GM23338 (cell line): ENCODE results near the gene DAPK1. TPM values are rescaled to one million over a fixed set of nuclear protein-coding genes. Genes with fewer than 3 reads are reported as not detected.

ENCODE experiments used
- ATAC-seq: fragments of 200-7000 bp; cut with Tn5 transposase; 3 replicates; pipeline ENCODE4 v1.9.1; 2020
- DNase-seq: peaks from one replicate; pipeline ENCODE4 v3.0.0-alpha.2; 2015; ENCODE audit warnings: low spot score
- H2AFZ ChIP-seq: fragments of 200-600 bp; sonication (generic); 2 replicates; pipeline ENCODE4 v1.8.0; 2016; ENCODE audit warnings: antibody characterized with exemption, mild to moderate bottlenecking, moderate library complexity
- H3F3A ChIP-seq: fragments of 200-600 bp; sonication (generic); replicated peaks from 2 replicates; pipeline ENCODE4 v1.8.0; 2017; ENCODE audit warnings: antibody characterized with exemption, mixed run types, low read depth
- H3K27ac ChIP-seq: fragments of 200-600 bp; sonication (generic); 2 replicates; pipeline ENCODE4 v1.6.1; 2016; ENCODE audit warnings: low read depth
- H3K27me3 ChIP-seq: fragments of 200-600 bp; sonication (generic); 2 replicates; pipeline ENCODE4 v1.8.0; 2016; ENCODE audit warnings: mild to moderate bottlenecking, mixed run types, moderate library complexity; ENCODE audit not compliant: insufficient read depth
- H3K36me3 ChIP-seq: fragments of 200-600 bp; sonication (generic); 2 replicates; pipeline ENCODE4 v1.8.0; 2016; ENCODE audit warnings: mild to moderate bottlenecking; ENCODE audit not compliant: insufficient read depth
- H3K4me1 ChIP-seq: fragments of 200-600 bp; sonication (generic); 2 replicates; pipeline ENCODE4 v1.8.0; 2016; ENCODE audit warnings: mild to moderate bottlenecking, moderate library complexity; ENCODE audit not compliant: insufficient read depth
- H3K4me2 ChIP-seq: fragments of 200-600 bp; sonication (generic); 2 replicates; pipeline ENCODE4 v1.7.1; 2017; ENCODE audit warnings: mixed run types
- H3K4me3 ChIP-seq: fragments of 200-600 bp; sonication (generic); 2 replicates; pipeline ENCODE4 v1.6.1; 2016; ENCODE audit warnings: mixed run types
- H3K79me2 ChIP-seq: fragments of 200-600 bp; sonication (generic); replicated peaks from 2 replicates; pipeline ENCODE4 v1.8.0; 2017; ENCODE audit warnings: mild to moderate bottlenecking; ENCODE audit not compliant: insufficient read depth
- H3K9me2 ChIP-seq: fragments of 200-600 bp; sonication (generic); 2 replicates; pipeline ENCODE4 v1.8.0; 2017; ENCODE audit not compliant: insufficient read depth
- H4K20me1 ChIP-seq: fragments of 200-600 bp; sonication (generic); replicated peaks from 2 replicates; pipeline ENCODE4 v1.8.0; 2017; ENCODE audit warnings: mild to moderate bottlenecking; ENCODE audit not compliant: insufficient read depth
- H3K27ac Mint-ChIP-seq: 2 replicates; pipeline ENCODE4 v1.8.0; 2020; ENCODE audit warnings: inconsistent platforms, mild to moderate bottlenecking, moderate library complexity, mixed read lengths
- H3K27me3 Mint-ChIP-seq: 3 replicates; pipeline ENCODE4 v1.8.0; 2022; ENCODE audit warnings: low read depth, mild to moderate bottlenecking, moderate library complexity, mixed read lengths, inconsistent platforms; ENCODE audit not compliant: insufficient read depth, poor library complexity
- H3K36me3 Mint-ChIP-seq: 3 replicates; pipeline ENCODE4 v1.8.0; 2021; ENCODE audit warnings: low read depth, mild to moderate bottlenecking, inconsistent platforms, moderate library complexity, mixed read lengths
- H3K4me1 Mint-ChIP-seq: 3 replicates; pipeline ENCODE4 v1.8.0; 2020; ENCODE audit warnings: mild to moderate bottlenecking, inconsistent platforms, mixed read lengths
- H3K4me3 Mint-ChIP-seq: 3 replicates; pipeline ENCODE4 v1.8.0; 2021; ENCODE audit warnings: moderate library complexity, mild to moderate bottlenecking, inconsistent platforms, mixed read lengths
- H3K9me3 Mint-ChIP-seq: 3 replicates; pipeline ENCODE4 v1.8.0; 2020; ENCODE audit warnings: moderate library complexity, mild to moderate bottlenecking, inconsistent platforms, mixed read lengths
- CREB1 ChIP-seq: fragments of 250-450 bp; sonication (Bioruptor Pico); IDR thresholded peaks from 2 replicates; pipeline ENCODE4 v1.5.0; 2020; ENCODE audit warnings: low read depth, mild to moderate bottlenecking, moderate library complexity
- EZH2 ChIP-seq: fragments of 200-600 bp; sonication (generic); IDR thresholded peaks from one replicate; pipeline ENCODE4 v1.8.0; 2017; ENCODE audit warnings: antibody characterized with exemption, mild to moderate bottlenecking, low read depth; ENCODE audit not compliant: unreplicated experiment
- EZH2phosphoT487 ChIP-seq: fragments of 200-600 bp; sonication (generic); IDR thresholded peaks from one replicate; pipeline ENCODE4 v1.8.1; 2018; ENCODE audit warnings: antibody characterized with exemption; ENCODE audit not compliant: unreplicated experiment
- JUNB ChIP-seq: IDR thresholded peaks from one replicate; pipeline ENCODE4 v1.6.1; 2016; ENCODE audit warnings: antibody characterized with exemption; ENCODE audit not compliant: unreplicated experiment
- NANOG ChIP-seq: IDR thresholded peaks from 2 replicates; pipeline ENCODE4 v1.6.1; 2016; ENCODE audit warnings: antibody characterized with exemption, borderline replicate concordance
- POLR2AphosphoS5 ChIP-seq: IDR thresholded peaks from 2 replicates; pipeline ENCODE4 v1.6.1; 2016; ENCODE audit warnings: antibody characterized with exemption, low read depth
- STAT1 ChIP-seq: IDR thresholded peaks from one replicate; pipeline ENCODE4 v1.6.1; 2016; ENCODE audit warnings: antibody characterized with exemption; ENCODE audit not compliant: unreplicated experiment
- ZNF114 ChIP-seq: fragments of 250-450 bp; sonication (Bioruptor Pico); IDR thresholded peaks from 2 replicates; pipeline ENCODE4 v1.5.0; 2020; ENCODE audit warnings: mild to moderate bottlenecking, moderate library complexity
- ZNF331 ChIP-seq: fragments of 250-450 bp; sonication (Bioruptor Pico); IDR thresholded peaks from 2 replicates; pipeline ENCODE4 v1.5.0; 2020; ENCODE audit warnings: low read depth, mild to moderate bottlenecking, moderate library complexity
- polyA plus RNA-seq: library from polyadenylated mRNA; unstranded; fragments of >200 nt; fragmentation: Nextera tagmentation; extraction: Ambion mirVana; gene quantifications from 2 replicates; pipeline ENCODE4 v1.2.1, GENCODE V29; 2016
- total RNA-seq: library from RNA; depleted of rRNA; stranded (reverse); fragments of >200 nt; shearing (Covaris generic); gene quantifications from 2 replicates; pipeline ENCODE4 v1.2.3, GENCODE V29; 2014
- TF ChIP-seq, protein P1 (sequence below): IDR thresholded peaks from 2 replicates; pipeline ENCODE4 v1.6.1; 2016; ENCODE audit warnings: antibody characterized with exemption
- TF ChIP-seq, protein P2 (sequence below): fragments of 250-450 bp; sonication (Bioruptor Pico); IDR thresholded peaks from 2 replicates; pipeline ENCODE4 v1.5.0; 2020; ENCODE audit warnings: mild to moderate bottlenecking, moderate library complexity
- TF ChIP-seq, protein P3 (sequence below), 2 experiments: fragments of 200-600 bp in 1 of 2; sonication (generic) in 1 of 2; conservative IDR thresholded peaks; 2 replicates each; pipeline versions ENCODE4 v1.5.1 to v1.6.1; 2016 to 2017; ENCODE audit warnings: antibody characterized with exemption in 2 of 2, low read depth in 2 of 2, mild to moderate bottlenecking in 2 of 2, moderate library complexity in 1 of 2

Gene DAPK1
- total and polyA plus RNA-seq, 2 experiments from 2014 or later: 37.0 to 134 TPM

DNA sequence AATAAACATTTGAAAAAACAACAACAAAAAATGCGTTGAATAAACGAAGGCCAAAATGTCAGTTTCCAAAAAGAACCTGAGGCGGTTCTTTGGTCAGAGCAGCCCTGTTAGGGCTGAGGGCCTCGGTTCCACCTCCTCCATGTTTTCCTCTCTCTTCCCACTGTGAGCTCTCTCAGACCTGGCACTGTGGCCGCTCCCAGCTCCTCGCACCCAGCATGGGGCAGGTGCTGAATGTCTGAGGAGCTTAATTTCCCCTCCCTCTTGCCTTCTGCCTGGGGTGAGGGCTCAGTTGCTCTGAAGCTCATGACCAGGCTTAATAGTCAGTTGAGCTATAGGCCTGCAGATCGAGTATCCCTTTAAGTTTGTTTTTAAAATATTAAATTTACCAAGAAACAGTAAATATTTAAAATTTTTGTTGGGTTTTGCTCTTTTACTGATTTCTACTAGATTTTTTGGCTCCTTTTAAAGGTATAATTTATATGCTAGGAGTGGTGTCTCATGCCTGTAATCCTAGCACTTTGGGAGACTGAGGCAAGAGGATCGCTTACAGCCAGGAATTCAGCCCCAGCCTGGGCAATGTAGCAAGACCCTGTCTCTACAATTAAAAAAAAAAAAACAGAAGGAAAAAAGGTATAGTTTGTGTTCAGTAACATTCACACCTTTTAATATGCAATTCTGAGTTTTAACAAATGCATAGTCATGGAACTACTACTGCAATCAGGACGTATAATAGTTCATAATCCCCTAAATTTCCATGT, 28.1 kb downstream of the DAPK1 start (continued):
- TF ChIP-seq JUNB (no peak), POLR2AphosphoS5 (no peak), NANOG (no peak), ZNF114 (no peak)
- TF ChIP-seq, protein P1, sequence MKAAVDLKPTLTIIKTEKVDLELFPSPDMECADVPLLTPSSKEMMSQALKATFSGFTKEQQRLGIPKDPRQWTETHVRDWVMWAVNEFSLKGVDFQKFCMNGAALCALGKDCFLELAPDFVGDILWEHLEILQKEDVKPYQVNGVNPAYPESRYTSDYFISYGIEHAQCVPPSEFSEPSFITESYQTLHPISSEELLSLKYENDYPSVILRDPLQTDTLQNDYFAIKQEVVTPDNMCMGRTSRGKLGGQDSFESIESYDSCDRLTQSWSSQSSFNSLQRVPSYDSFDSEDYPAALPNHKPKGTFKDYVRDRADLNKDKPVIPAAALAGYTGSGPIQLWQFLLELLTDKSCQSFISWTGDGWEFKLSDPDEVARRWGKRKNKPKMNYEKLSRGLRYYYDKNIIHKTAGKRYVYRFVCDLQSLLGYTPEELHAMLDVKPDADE: no peak

DNA sequence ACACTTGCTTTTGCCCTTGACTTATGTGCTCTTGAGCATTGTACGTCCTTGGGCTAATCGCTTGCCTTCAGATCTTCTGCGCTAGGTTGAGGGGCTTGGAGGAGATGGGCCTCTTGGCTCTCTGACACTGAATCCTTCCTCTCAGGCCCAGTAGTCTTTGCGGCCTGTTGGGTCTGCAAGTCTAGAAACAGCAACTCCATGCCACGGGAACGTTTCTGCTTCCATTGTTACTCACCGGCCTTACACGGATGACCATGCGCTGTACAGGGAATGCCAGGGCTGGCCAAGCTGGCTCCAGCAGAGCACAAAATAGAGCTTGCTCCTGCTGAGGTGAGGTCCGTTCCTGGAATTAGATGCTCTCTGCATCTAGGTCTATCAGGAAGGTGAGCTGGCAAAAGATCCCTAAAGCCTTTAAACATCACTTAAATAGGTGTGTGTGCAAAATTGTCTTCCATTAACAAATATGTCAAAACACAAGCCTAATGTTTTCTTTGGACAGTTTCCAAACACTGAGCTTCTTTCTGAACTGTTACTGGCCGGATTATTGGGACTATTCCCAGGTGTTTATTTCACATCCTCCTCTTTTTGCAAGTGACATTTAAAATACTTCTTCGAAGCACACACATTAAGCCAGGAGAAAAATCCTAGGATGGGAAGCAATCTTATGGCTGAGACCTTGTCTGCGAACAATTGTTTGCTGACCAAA, 29.7 kb downstream of the DAPK1 start:
- peaks cover 6% of the 10 kb centered on the region for H3K27me3 Mint-ChIP-seq
- H3K9me3 Mint-ChIP-seq: no peaks in the 10 kb centered on the region
- H3K4me3 ChIP-seq: no peak overlapping the region
- no peak overlapping the region for H3K4me3 Mint-ChIP-seq
- ATAC-seq (no peak), DNase-seq (no peak)
- H3K4me1 Mint-ChIP-seq: peaks cover 74% of the 10 kb centered on the region
- H3K9me2 ChIP-seq: no peaks in the 10 kb centered on the region
- peaks cover 3% of the 10 kb centered on the region; the same call in 1 of the 2 replicates for H3K36me3 ChIP-seq
- H3K79me2 ChIP-seq: peaks cover 91% of the 10 kb centered on the region
- no peak overlapping the region for H3K4me2 ChIP-seq
- peaks cover 45% of the 10 kb centered on the region for H3K4me1 ChIP-seq
- H3K27ac Mint-ChIP-seq: no peak overlapping the region
- H3K27me3 ChIP-seq: no peaks in the 10 kb centered on the region
- H4K20me1 ChIP-seq: peaks cover 40% of the 10 kb centered on the region
- 0 out of 2 replicates have a peak overlapping the region, but pooled peaks have one; percentile 28 for H3K27ac ChIP-seq
- no peak overlapping the region for H2AFZ ChIP-seq
- H3F3A ChIP-seq: no peaks in the 10 kb centered on the region
- H3K36me3 Mint-ChIP-seq: peaks cover 27% of the 10 kb centered on the region
- TF ChIP-seq, protein P1: no peak
- TF ChIP-seq STAT1: no peak
- TF ChIP-seq EZH2phosphoT487: no peak
- no peak for TF ChIP-seq ZNF331
- TF ChIP-seq POLR2AphosphoS5: no peak
- TF ChIP-seq NANOG: no peak
- TF ChIP-seq JUNB: no peak
- TF ChIP-seq, protein P2, sequence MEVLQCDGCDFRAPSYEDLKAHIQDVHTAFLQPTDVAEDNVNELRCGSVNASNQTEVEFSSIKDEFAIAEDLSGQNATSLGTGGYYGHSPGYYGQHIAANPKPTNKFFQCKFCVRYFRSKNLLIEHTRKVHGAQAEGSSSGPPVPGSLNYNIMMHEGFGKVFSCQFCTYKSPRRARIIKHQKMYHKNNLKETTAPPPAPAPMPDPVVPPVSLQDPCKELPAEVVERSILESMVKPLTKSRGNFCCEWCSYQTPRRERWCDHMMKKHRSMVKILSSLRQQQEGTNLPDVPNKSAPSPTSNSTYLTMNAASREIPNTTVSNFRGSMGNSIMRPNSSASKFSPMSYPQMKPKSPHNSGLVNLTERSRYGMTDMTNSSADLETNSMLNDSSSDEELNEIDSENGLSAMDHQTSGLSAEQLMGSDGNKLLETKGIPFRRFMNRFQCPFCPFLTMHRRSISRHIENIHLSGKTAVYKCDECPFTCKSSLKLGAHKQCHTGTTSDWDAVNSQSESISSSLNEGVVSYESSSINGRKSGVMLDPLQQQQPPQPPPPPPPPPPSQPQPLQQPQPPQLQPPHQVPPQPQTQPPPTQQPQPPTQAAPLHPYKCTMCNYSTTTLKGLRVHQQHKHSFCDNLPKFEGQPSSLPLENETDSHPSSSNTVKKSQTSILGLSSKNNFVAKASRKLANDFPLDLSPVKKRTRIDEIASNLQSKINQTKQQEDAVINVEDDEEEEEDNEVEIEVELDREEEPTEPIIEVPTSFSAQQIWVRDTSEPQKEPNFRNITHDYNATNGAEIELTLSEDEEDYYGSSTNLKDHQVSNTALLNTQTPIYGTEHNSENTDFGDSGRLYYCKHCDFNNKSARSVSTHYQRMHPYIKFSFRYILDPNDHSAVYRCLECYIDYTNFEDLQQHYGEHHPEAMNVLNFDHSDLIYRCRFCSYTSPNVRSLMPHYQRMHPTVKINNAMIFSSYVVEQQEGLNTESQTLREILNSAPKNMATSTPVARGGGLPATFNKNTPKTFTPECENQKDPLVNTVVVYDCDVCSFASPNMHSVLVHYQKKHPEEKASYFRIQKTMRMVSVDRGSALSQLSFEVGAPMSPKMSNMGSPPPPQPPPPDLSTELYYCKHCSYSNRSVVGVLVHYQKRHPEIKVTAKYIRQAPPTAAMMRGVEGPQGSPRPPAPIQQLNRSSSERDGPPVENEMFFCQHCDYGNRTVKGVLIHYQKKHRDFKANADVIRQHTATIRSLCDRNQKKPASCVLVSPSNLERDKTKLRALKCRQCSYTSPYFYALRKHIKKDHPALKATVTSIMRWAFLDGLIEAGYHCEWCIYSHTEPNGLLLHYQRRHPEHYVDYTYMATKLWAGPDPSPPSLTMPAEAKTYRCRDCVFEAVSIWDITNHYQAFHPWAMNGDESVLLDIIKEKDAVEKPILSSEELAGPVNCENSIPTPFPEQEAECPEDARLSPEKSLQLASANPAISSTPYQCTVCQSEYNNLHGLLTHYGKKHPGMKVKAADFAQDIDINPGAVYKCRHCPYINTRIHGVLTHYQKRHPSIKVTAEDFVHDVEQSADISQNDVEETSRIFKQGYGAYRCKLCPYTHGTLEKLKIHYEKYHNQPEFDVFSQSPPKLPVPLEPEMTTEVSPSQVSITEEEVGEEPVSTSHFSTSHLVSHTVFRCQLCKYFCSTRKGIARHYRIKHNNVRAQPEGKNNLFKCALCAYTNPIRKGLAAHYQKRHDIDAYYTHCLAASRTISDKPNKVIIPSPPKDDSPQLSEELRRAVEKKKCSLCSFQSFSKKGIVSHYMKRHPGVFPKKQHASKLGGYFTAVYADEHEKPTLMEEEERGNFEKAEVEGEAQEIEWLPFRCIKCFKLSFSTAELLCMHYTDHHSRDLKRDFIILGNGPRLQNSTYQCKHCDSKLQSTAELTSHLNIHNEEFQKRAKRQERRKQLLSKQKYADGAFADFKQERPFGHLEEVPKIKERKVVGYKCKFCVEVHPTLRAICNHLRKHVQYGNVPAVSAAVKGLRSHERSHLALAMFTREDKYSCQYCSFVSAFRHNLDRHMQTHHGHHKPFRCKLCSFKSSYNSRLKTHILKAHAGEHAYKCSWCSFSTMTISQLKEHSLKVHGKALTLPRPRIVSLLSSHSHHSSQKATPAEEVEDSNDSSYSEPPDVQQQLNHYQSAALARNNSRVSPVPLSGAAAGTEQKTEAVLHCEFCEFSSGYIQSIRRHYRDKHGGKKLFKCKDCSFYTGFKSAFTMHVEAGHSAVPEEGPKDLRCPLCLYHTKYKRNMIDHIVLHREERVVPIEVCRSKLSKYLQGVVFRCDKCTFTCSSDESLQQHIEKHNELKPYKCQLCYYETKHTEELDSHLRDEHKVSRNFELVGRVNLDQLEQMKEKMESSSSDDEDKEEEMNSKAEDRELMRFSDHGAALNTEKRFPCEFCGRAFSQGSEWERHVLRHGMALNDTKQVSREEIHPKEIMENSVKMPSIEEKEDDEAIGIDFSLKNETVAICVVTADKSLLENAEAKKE (CRISPR knock-in tag): no peak
- TF ChIP-seq CREB1 (CRISPR knock-in tag): no peak
- TF ChIP-seq, protein P3, sequence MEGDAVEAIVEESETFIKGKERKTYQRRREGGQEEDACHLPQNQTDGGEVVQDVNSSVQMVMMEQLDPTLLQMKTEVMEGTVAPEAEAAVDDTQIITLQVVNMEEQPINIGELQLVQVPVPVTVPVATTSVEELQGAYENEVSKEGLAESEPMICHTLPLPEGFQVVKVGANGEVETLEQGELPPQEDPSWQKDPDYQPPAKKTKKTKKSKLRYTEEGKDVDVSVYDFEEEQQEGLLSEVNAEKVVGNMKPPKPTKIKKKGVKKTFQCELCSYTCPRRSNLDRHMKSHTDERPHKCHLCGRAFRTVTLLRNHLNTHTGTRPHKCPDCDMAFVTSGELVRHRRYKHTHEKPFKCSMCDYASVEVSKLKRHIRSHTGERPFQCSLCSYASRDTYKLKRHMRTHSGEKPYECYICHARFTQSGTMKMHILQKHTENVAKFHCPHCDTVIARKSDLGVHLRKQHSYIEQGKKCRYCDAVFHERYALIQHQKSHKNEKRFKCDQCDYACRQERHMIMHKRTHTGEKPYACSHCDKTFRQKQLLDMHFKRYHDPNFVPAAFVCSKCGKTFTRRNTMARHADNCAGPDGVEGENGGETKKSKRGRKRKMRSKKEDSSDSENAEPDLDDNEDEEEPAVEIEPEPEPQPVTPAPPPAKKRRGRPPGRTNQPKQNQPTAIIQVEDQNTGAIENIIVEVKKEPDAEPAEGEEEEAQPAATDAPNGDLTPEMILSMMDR (conservative IDR thresholded peaks at IDR 0.05; ENCODE audit: low read depth in 2 of 2): no peak
- no peak for TF ChIP-seq EZH2
- TF ChIP-seq ZNF114: no peak
